Measurements from ENCODE around the gene PDZD7.

Gene PDZD7

GRCh38 chr10:101016814-101017213, 14.1 kb downstream of the PDZD7 start:
- DNase-seq, result no peak

GRCh38 chr10:101015582-101015973, 15.4 kb downstream of the PDZD7 start:
- no peak for DNase-seq

GRCh38 chr10:101014966-101015581, 15.9 kb downstream of the PDZD7 start:
- no peak for DNase-seq

- peak; percentile 87 for DNase-seq
These were observed 16.6 kb downstream of the PDZD7 start for GRCh38 chr10:101014230-101014884.

GRCh38 chr10:101013365-101013825, 17.5 kb downstream of the PDZD7 start:
- DNase-seq, result no peak

- peak; percentile 88 for DNase-seq
These were observed 18.2 kb downstream of the PDZD7 start for GRCh38 chr10:101012525-101013364.

- no peak for DNase-seq
These were observed 19.2 kb downstream of the PDZD7 start for GRCh38 chr10:101011517-101012423.

GRCh38 chr10:101010329-101010728, 20.6 kb downstream of the PDZD7 start:
- no peak for DNase-seq

- no peak for DNase-seq
These were observed 22.0 kb downstream of the PDZD7 start for GRCh38 chr10:101008823-101009423.

GRCh38 chr10:101007915-101008822, 22.8 kb downstream of the PDZD7 start:
- no peak for DNase-seq

GRCh38 chr10:101007099-101007711, 23.7 kb downstream of the PDZD7 start:
- peak; percentile 67 for DNase-seq

GRCh38 chr10:101006593-101007098, 24.3 kb downstream of the PDZD7 start:
- peak; percentile 79 for DNase-seq

GRCh38 chr10:101005869-101006567, 24.9 kb downstream of the PDZD7 start:
- DNase-seq, result no peak

- peak; percentile 52 for DNase-seq
These were observed 25.6 kb downstream of the PDZD7 start for GRCh38 chr10:101005361-101005760.

- no peak for DNase-seq
These were observed 27.2 kb downstream of the PDZD7 start for GRCh38 chr10:101003639-101004206.

- DNase-seq, result no peak
These were observed 28.5 kb downstream of the PDZD7 start for GRCh38 chr10:101002456-101002855.

- DNase-seq, result no peak
These were observed 29.3 kb downstream of the PDZD7 start for GRCh38 chr10:101001659-101002035.

GRCh38 chr10:101000915-101001658, 29.8 kb downstream of the PDZD7 start:
- peak; percentile 93 for DNase-seq
